Upper lobe of right lung (tissue), 1 donor: ENCODE results near the gene FAAH. TPM values are rescaled to one million over a fixed set of nuclear protein-coding genes. Genes with fewer than 3 reads are reported as not detected.
"Not testable (repeated sequence)": the region's sequence is repeated elsewhere in the genome, so short reads cannot be mapped to it uniquely, and the experiment has no call there.

Experiments used
- ATAC-seq: fragments of 200-7000 bp; cut with Tn5 transposase; one replicate; pipeline ENCODE4 v1.9.1; 2020; ENCODE audit warnings: mild to moderate bottlenecking, moderate library complexity
- DNase-seq: peaks from one replicate; pipeline ENCODE4 v3.0.0-alpha.2; 2020
- H3K27ac ChIP-seq: fragments of 200-600 bp; one replicate; pipeline ENCODE4 v1.8.0; 2022
- H3K27me3 ChIP-seq: fragments of 200-600 bp; one replicate; pipeline ENCODE4 v1.8.0; 2022; ENCODE audit warnings: mild to moderate bottlenecking
- H3K36me3 ChIP-seq: fragments of 200-600 bp; one replicate; pipeline ENCODE4 v1.8.0; 2022
- H3K4me1 ChIP-seq: fragments of 200-600 bp; one replicate; pipeline ENCODE4 v1.8.0; 2022
- H3K4me3 ChIP-seq: fragments of 200-600 bp; one replicate; pipeline ENCODE4 v1.8.0; 2022; ENCODE audit warnings: mild to moderate bottlenecking
- H3K9me3 ChIP-seq: fragments of 200-600 bp; one replicate; pipeline ENCODE4 v1.8.0; 2022
- intact Hi-C: fragments of 100-400 bp; cut with DNase I; formaldehyde crosslinking; loops from one replicate; pipeline ENCODE4 v1.11.0; 2022
- long read RNA-seq: library from polyadenylated mRNA; unstranded; transcript quantifications from one replicate; pipeline ENCODE4 v2.0.0, GENCODE V29; 2021
- total RNA-seq: library from RNA; stranded (reverse); fragmentation: NEBNext Ultra II Directional; extraction: Animal tissue kit (Norgen Biotek cat#: 25700); gene quantifications from one replicate; pipeline ENCODE4 v1.2.1, GENCODE V29; 2021
- TF ChIP-seq, protein P1 (sequence below): fragments of 200-600 bp; IDR thresholded peaks from one replicate; pipeline ENCODE4 v1.8.0; 2022; ENCODE audit warnings: antibody characterized with exemption
- donor health status: DM: no; HTN: yes; CAD: no; lungs with severe emphysema.

FAAH gene
- 30.9 TPM for total RNA-seq
- long read RNA-seq, transcript FAAH-201 (15 exons, 2,094 nt): major isoform, 40 of 108 reads
- long read RNA-seq, partial matches to known transcripts: 6 of 108 reads
- long read RNA-seq, other reads (novel, unspliced or antisense): 62 of 108 reads

DNA sequence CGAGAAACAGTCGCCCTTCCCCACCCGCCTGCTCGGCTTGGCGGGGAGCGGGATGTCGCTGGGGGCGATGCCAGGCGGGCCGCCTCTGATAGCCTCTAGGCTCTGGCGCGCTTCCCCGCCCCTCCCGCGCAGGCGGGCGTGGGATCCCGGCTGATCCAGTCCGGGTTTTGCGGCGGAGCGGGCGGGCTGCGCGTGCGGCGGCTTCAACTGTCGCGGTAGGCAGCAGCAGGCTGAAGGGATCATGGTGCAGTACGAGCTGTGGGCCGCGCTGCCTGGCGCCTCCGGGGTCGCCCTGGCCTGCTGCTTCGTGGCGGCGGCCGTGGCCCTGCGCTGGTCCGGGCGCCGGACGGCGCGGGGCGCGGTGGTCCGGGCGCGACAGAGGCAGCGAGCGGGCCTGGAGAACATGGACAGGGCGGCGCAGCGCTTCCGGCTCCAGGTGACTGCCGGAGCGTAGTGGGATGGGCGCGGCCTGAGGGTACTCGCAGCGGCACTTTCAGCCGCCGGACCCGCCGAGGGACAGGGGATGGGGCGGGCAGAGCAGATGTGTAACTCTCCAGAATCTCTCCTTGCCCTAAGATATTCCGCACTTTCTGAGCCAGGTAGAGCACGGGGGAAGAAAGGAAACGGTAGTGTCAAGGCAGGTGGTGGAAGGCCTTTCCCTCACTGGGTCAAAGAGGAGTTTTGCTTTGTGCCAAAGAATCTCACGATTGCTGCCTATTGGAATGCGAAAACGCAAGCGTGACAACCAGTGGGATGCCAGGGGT lies at the start of gene FAAH:
FAAH (plus strand) TSS at position 210 of the 764 bp plus-strand sequence; CDS start at position 242, 32 bp downstream.
- Histone ChIP-seq H3K27ac (peak within 1 kb of the TSS; percentile 36), H3K4me3 (peak within 1 kb of the TSS; percentile 57), H3K27me3 (peaks cover 5% of the 10 kb centered on the region), H3K9me3 (peaks cover 3% of the 10 kb centered on the region), H3K36me3 (no peaks in the 10 kb centered on the region), H3K4me1 (peaks cover 3% of the 10 kb centered on the region)
- peak; percentile 89 for DNase-seq
- TF ChIP-seq, protein P1, sequence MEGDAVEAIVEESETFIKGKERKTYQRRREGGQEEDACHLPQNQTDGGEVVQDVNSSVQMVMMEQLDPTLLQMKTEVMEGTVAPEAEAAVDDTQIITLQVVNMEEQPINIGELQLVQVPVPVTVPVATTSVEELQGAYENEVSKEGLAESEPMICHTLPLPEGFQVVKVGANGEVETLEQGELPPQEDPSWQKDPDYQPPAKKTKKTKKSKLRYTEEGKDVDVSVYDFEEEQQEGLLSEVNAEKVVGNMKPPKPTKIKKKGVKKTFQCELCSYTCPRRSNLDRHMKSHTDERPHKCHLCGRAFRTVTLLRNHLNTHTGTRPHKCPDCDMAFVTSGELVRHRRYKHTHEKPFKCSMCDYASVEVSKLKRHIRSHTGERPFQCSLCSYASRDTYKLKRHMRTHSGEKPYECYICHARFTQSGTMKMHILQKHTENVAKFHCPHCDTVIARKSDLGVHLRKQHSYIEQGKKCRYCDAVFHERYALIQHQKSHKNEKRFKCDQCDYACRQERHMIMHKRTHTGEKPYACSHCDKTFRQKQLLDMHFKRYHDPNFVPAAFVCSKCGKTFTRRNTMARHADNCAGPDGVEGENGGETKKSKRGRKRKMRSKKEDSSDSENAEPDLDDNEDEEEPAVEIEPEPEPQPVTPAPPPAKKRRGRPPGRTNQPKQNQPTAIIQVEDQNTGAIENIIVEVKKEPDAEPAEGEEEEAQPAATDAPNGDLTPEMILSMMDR: no peak
- peak; percentile 98 for ATAC-seq
- intact Hi-C loops: no loop called here

DNA sequence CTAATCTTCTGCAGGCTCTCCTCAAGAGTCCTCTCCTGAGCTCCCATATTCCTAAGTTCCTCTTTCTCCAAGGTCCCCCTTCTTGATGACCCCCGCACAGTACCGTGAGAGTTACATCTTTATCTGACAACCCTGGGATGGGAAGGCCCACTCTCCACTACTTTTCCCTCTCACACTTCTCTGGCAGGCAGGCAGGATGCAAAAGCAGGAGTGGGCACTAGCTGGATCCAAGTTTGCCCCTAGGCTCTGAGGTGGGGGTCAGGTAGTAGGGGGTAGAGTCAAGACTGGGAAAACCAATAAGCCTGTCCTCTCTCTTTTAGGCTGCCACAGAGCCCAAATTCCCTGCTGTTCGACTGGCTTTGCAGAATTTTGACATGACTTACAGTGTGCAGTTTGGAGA lies 49.6 kb upstream of the FAAH start:
- intact Hi-C loops: no loop called here
- peaks cover 14% of the 10 kb centered on the region for H3K4me1 ChIP-seq
- no peaks in the 10 kb centered on the region for H3K27me3 ChIP-seq
- TF ChIP-seq, protein P1: no peak
- H3K27ac ChIP-seq: no peak overlapping the region
- H3K9me3 ChIP-seq: no peaks in the 10 kb centered on the region
- no peak for DNase-seq
- peaks cover 55% of the 10 kb centered on the region for H3K36me3 ChIP-seq
- no peak overlapping the region for H3K4me3 ChIP-seq
- no peak for ATAC-seq

DNA sequence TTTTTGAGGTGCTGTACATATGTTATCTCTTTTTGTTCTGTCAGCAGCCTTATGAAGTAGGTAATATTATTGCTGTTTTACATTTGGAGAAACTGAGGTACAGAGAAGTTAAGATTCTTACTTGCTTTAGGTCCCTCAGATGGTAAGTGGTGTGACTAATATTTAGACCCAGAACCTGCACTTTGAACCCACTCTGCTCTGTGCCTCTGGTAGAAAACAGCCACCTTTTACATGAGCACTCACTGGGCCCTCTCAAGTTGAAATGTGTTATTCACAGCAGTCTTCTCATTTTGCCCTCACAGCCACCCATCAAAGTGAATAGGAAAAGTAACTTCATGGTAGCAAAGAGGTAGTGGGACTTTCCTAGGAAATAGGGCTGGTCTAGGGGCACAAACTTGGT lies 48.8 kb upstream of the FAAH start:
- no peak overlapping the region for H3K27ac ChIP-seq
- H3K36me3 ChIP-seq: peaks cover 63% of the 10 kb centered on the region
- ATAC-seq: no peak
- H3K9me3 ChIP-seq: no peaks in the 10 kb centered on the region
- peaks cover 11% of the 10 kb centered on the region for H3K4me1 ChIP-seq
- intact Hi-C loops: no loop called here
- TF ChIP-seq, protein P1: no peak
- no peak overlapping the region for H3K4me3 ChIP-seq
- H3K27me3 ChIP-seq: no peaks in the 10 kb centered on the region
- DNase-seq: no peak

DNA sequence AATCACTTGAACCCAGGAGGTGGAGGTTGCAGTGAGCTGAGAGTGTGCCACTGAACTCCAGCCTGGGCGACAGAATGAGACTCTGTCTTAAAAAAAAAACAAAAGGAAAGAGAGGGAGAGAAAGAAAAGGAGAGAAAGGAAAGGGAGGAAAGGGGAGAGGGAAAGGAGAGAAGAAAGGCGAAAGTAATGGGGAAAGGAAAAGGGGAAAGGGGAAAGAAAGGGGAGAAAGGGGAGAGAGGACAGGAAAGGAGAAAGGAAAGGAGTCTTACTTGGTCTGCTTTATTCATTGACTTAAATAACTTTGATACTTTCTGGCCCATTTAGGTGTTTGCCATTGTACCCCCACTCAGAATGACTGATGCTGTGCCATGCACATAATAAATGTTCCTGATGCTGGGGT lies 41.8 kb upstream of the FAAH start:
- H3K36me3 ChIP-seq: peaks cover 97% of the 10 kb centered on the region
- ATAC-seq: no peak

DNA sequence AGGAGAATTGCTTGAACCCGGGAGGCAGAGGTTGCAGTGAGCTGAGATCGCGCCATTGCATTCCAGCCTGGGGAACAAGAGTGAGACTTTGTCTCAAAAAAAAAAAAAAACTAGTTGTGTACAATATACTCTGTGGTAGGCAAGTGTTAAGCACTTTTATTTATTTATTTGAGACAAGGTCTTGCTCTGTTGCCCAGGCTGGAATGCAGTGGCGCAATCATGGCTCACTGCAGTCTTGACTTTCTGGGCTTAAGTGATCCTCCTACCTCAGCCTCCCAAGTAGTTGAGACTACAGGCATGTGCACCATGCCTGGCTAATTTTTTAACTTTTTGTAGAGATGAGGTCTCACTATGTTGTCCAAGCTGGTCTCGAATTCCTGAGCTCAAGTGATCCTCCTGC lies 38.2 kb upstream of the FAAH start:
- H3K27ac ChIP-seq, H3K27me3 ChIP-seq, H3K4me1 ChIP-seq, DNase-seq, intact Hi-C loops, ATAC-seq, H3K9me3 ChIP-seq, H3K4me3 ChIP-seq: not testable (repeated sequence)
- peaks cover 96% of the 10 kb centered on the region for H3K36me3 ChIP-seq

More for the DNA sequence above, 41.8 kb upstream of the FAAH start:
- H3K9me3 ChIP-seq: no peaks in the 10 kb centered on the region
- TF ChIP-seq, protein P1: no peak
- DNase-seq: no peak
- intact Hi-C loops: no loop called here
- H3K27ac ChIP-seq: no peak overlapping the region
- peaks cover 3% of the 10 kb centered on the region for H3K4me1 ChIP-seq
- no peak overlapping the region for H3K4me3 ChIP-seq
- H3K27me3 ChIP-seq: no peaks in the 10 kb centered on the region

DNA sequence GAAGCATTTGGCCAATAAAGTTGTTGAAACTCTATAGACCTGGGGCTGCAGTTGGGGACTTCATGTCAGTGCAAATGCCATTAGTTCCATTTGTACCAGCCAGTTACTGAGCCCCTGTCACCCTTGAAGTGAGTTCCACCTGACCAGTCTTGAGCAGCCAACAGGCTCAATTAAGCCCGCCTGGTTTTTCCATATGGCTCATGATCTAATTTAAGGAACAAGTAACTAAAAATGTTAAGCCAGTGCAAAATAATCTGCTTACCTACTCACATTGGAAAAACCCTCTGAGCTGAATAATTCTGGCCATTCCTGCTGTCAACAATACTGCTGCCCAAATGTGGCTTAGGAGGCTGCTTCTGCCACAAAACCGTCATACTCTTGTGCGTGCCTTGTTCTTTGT lies 32.0 kb upstream of the FAAH start:
- DNase-seq (no peak), ATAC-seq (no peak)
- Histone ChIP-seq H3K27me3 (no peaks in the 10 kb centered on the region), H3K36me3 (peaks cover 97% of the 10 kb centered on the region), H3K4me3 (no peak overlapping the region), H3K9me3 (no peaks in the 10 kb centered on the region), H3K27ac (no peak overlapping the region), H3K4me1 (no peaks in the 10 kb centered on the region)
- TF ChIP-seq, protein P1: no peak
- intact Hi-C loops: no loop called here
